UCSD-AML1 (cell line): ENCODE data around the gene CLIC1.

Experiments
- DNase-seq: peaks from one replicate; lab custom pipeline; 2025; ENCODE audit not compliant: unreplicated experiment; lab: John Stamatoyannopoulos, UW

The CLIC1 gene

GRCh38 chr6:31768363-31769257 is 32.3 kb upstream of the CLIC1 start:
- DNase-seq: no peak

GRCh38 chr6:31767096-31767645 is 30.8 kb upstream of the CLIC1 start:
- DNase-seq: no peak

GRCh38 chr6:31765910-31766794 is 29.8 kb upstream of the CLIC1 start:
- no peak for DNase-seq

- DNase-seq: no peak
Observed at GRCh38 chr6:31765559-31765909, 29.2 kb upstream of the CLIC1 start.

GRCh38 chr6:31764198-31764597 is 27.9 kb upstream of the CLIC1 start:
- no peak for DNase-seq

- DNase-seq: no peak
Observed at GRCh38 chr6:31763619-31763940, 27.2 kb upstream of the CLIC1 start.

- no peak for DNase-seq
Observed at GRCh38 chr6:31762878-31763618, 26.7 kb upstream of the CLIC1 start.

- no peak for DNase-seq
Observed at GRCh38 chr6:31762356-31762755, 26.0 kb upstream of the CLIC1 start, which contains the start of gene SAPCD1. SAPCD1 (plus strand) TSS chr6:31762656; CDS start chr6:31763055, 399 bp downstream.

- no peak for DNase-seq
Observed at GRCh38 chr6:31761343-31761742, 25.0 kb upstream of the CLIC1 start.

- DNase-seq: no peak
Observed at GRCh38 chr6:31760790-31761189, 24.5 kb upstream of the CLIC1 start.

GRCh38 chr6:31758281-31758680 is 22.0 kb upstream of the CLIC1 start:
- no peak for DNase-seq

- DNase-seq: no peak
Observed at GRCh38 chr6:31752739-31753319, 16.5 kb upstream of the CLIC1 start.

GRCh38 chr6:31750411-31751022 is 14.2 kb upstream of the CLIC1 start:
- no peak for DNase-seq

- DNase-seq: no peak
Observed at GRCh38 chr6:31749301-31750036, 13.1 kb upstream of the CLIC1 start.

GRCh38 chr6:31744422-31744821 is 8.1 kb upstream of the CLIC1 start:
- DNase-seq: no peak

- DNase-seq: no peak
Observed at GRCh38 chr6:31742894-31743293, 6.6 kb upstream of the CLIC1 start.

- DNase-seq: no peak
Observed at GRCh38 chr6:31741815-31742214, 5.5 kb upstream of the CLIC1 start.

- peak; percentile 71 for DNase-seq
Observed at GRCh38 chr6:31740397-31741223, 4.3 kb upstream of the CLIC1 start.
